Activated CD4-positive, alpha-beta memory T cell treated with anti-CD3 and anti-CD28 coated beads, Interleukin-2, amount 10 ng/mL, durations not matched to agents 7 days and 5 days (primary cell): Measurements from ENCODE around the gene UBE2L3. TPM values are rescaled to one million over a fixed set of nuclear protein-coding genes. Genes with fewer than 3 reads are reported as not detected.

Experiments used
- CTCF ChIA-PET: fragments of 350-600 bp; sonication (Branson Sonifier 250); formaldehyde crosslinking; loops from one replicate; lab custom pipeline; 2021; ENCODE audit warnings: antibody characterized with exemption, inconsistent platforms; lab: Charles Lee
- POLR2A ChIA-PET: fragments of 350-600 bp; sonication (Branson Sonifier 250); formaldehyde crosslinking; loops from one replicate; lab custom pipeline; 2021; ENCODE audit warnings: antibody characterized with exemption; lab: Charles Lee
- DNase-seq: peaks from one replicate; pipeline ENCODE4 v3.0.0-alpha.2; 2020
- H3K27ac Mint-ChIP-seq: one replicate; pipeline ENCODE4 v1.8.0; 2021; ENCODE audit warnings: mild to moderate bottlenecking, mixed read lengths
- H3K27me3 Mint-ChIP-seq: one replicate; pipeline ENCODE4 v1.8.0; 2021; ENCODE audit warnings: mixed read lengths
- H3K36me3 Mint-ChIP-seq: one replicate; pipeline ENCODE4 v1.8.0; 2021; ENCODE audit warnings: low read depth, mixed read lengths
- H3K4me1 Mint-ChIP-seq: one replicate; pipeline ENCODE4 v1.8.0; 2021; ENCODE audit warnings: mixed read lengths
- H3K4me3 Mint-ChIP-seq: one replicate; pipeline ENCODE4 v1.8.0; 2021; ENCODE audit warnings: mild to moderate bottlenecking, mixed read lengths
- H3K9me3 Mint-ChIP-seq: one replicate; pipeline ENCODE4 v1.8.0; 2021; ENCODE audit warnings: mixed read lengths
- total RNA-seq, 2 experiments: library from RNA; stranded (reverse); gene quantifications; one replicate each; pipeline ENCODE4 v1.2.3, GENCODE V29; 2021

UBE2L3 gene
- total RNA-seq, 2 experiments from 2014 or later: 54.3 to 57.4 TPM

- ChIA-PET CTCF (interaction anchor here (1.4 to 4.3 kb wide), 3 partner anchors 8 to 22 kb away, joined by 4 to 39 read pairs (median 21); partner anchors contain the start of genes SDF2L1 and YDJC), POLR2A (interaction anchor here (0.7 to 5.7 kb wide), 7 partner anchors 8 to 83 kb away, joined by 3 to 92 read pairs (median 5); partner anchors contain the start of genes CCDC116, PPIL2, SDF2L1 and YDJC)
- Mint-ChIP-seq H3K4me3 (peak overlapping the region; percentile 81), H3K9me3 (no peaks in the 10 kb centered on the region), H3K27me3 (no peaks in the 10 kb centered on the region), H3K27ac (peak overlapping the region; percentile 84), H3K4me1 (peaks cover 30% of the 10 kb centered on the region), H3K36me3 (peaks cover 23% of the 10 kb centered on the region)
- no peak for DNase-seq
Observed at GRCh38 chr22:21650823-21651520, 83.5 kb downstream of the UBE2L3 start.

GRCh38 chr22:21651521-21652009 lies 84.1 kb downstream of the UBE2L3 start:
- POLR2A ChIA-PET: interaction anchor here (0.7 to 5.7 kb wide), 7 partner anchors 8 to 83 kb away, joined by 3 to 92 read pairs (median 5); partner anchors contain the start of genes CCDC116, PPIL2, SDF2L1 and YDJC
- H3K36me3 Mint-ChIP-seq: peaks cover 17% of the 10 kb centered on the region
- peak overlapping the region; percentile 84 for H3K27ac Mint-ChIP-seq
- CTCF ChIA-PET: interaction anchor here (1.4 to 4.3 kb wide), 3 partner anchors 9 to 22 kb away, joined by 4 to 39 read pairs (median 21); partner anchors contain the start of genes SDF2L1 and YDJC
- H3K9me3 Mint-ChIP-seq: no peaks in the 10 kb centered on the region
- H3K4me1 Mint-ChIP-seq: peaks cover 33% of the 10 kb centered on the region
- no peak for DNase-seq
- no peaks in the 10 kb centered on the region for H3K27me3 Mint-ChIP-seq
- peak overlapping the region; percentile 81 for H3K4me3 Mint-ChIP-seq

GRCh38 chr22:21652010-21652546 lies 84.6 kb downstream of the UBE2L3 start:
- Mint-ChIP-seq H3K27me3 (no peaks in the 10 kb centered on the region), H3K9me3 (no peaks in the 10 kb centered on the region), H3K36me3 (peaks cover 13% of the 10 kb centered on the region), H3K4me1 (peaks cover 35% of the 10 kb centered on the region), H3K4me3 (peak overlapping the region; percentile 81), H3K27ac (peak overlapping the region; percentile 84)
- peak; percentile 92 for DNase-seq
- ChIA-PET CTCF (interaction anchor here (1.0 to 4.3 kb wide), 4 partner anchors 9 to 23 kb away, joined by 3 to 39 read pairs (median 12); partner anchors contain the start of genes PPIL2, SDF2L1 and YDJC), POLR2A (interaction anchor here (0.7 to 5.7 kb wide), 9 partner anchors 9 to 84 kb away, joined by 3 to 92 read pairs (median 4); partner anchors contain the start of genes CCDC116, PPIL2, SDF2L1 and YDJC)

GRCh38 chr22:21652547-21653545 lies 85.3 kb downstream of the UBE2L3 start:
- POLR2A ChIA-PET: interaction anchor here (0.7 to 5.7 kb wide), 5 partner anchors 10 to 85 kb away, joined by 3 to 92 read pairs (median 29); partner anchors contain the start of genes PPIL2, SDF2L1 and YDJC
- Mint-ChIP-seq H3K27ac (peak overlapping the region; percentile 84), H3K9me3 (no peaks in the 10 kb centered on the region), H3K4me3 (peak overlapping the region; percentile 81), H3K36me3 (peaks cover 13% of the 10 kb centered on the region), H3K4me1 (peaks cover 39% of the 10 kb centered on the region), H3K27me3 (no peaks in the 10 kb centered on the region)
- CTCF ChIA-PET: interaction anchor here (0.6 to 4.3 kb wide), 4 partner anchors 10 to 59 kb away, joined by 3 to 39 read pairs (median 12); partner anchors contain the start of genes PPIL2, SDF2L1 and YDJC
- no peak for DNase-seq

- H3K4me3 Mint-ChIP-seq: peak overlapping the region; percentile 61
- peaks cover 4% of the 10 kb centered on the region for H3K36me3 Mint-ChIP-seq
- CTCF ChIA-PET: interaction anchor here (1.3 to 1.7 kb wide), 2 partner anchors 10 to 14 kb away, joined by 6 to 8 read pairs; no protein-coding TSS in a partner anchor
- POLR2A ChIA-PET: interaction anchor here (2.3 to 2.6 kb wide), 2 partner anchors 9 to 15 kb away, joined by 12 to 19 read pairs; partner anchors contain the start of genes PPIL2 and SDF2L1
- H3K27ac Mint-ChIP-seq: peak overlapping the region; percentile 82
- H3K9me3 Mint-ChIP-seq: no peaks in the 10 kb centered on the region
- DNase-seq: no peak
- peaks cover 32% of the 10 kb centered on the region for H3K4me1 Mint-ChIP-seq
- no peaks in the 10 kb centered on the region for H3K27me3 Mint-ChIP-seq
Observed at GRCh38 chr22:21657020-21657359, 89.5 kb downstream of the UBE2L3 start.

- ChIA-PET CTCF (interaction anchor here (0.8 to 1.7 kb wide), 6 partner anchors 11 to 28 kb away, joined by 5 to 8 read pairs (median 7); partner anchors contain the start of gene YDJC), POLR2A (interaction anchor here (0.7 to 2.6 kb wide), 9 partner anchors 8 to 210 kb away, joined by 3 to 19 read pairs (median 8); partner anchors contain the start of genes MAPK1, PPIL2, SDF2L1 and YDJC)
- DNase-seq: peak; percentile 85
- Mint-ChIP-seq H3K27ac (peak overlapping the region; percentile 82), H3K36me3 (peaks cover 4% of the 10 kb centered on the region), H3K27me3 (no peaks in the 10 kb centered on the region), H3K4me1 (peaks cover 32% of the 10 kb centered on the region), H3K9me3 (no peaks in the 10 kb centered on the region), H3K4me3 (peak overlapping the region; percentile 87)
Observed at GRCh38 chr22:21657360-21658032, 90.0 kb downstream of the UBE2L3 start.

GRCh38 chr22:21659864-21660525 lies 92.5 kb downstream of the UBE2L3 start:
- H3K27me3 Mint-ChIP-seq: no peaks in the 10 kb centered on the region
- H3K4me3 Mint-ChIP-seq: no peak overlapping the region

GRCh38 chr22:21660904-21661303 lies 93.4 kb downstream of the UBE2L3 start:
- Mint-ChIP-seq H3K36me3 (peaks cover 4% of the 10 kb centered on the region), H3K9me3 (no peaks in the 10 kb centered on the region), H3K27me3 (no peaks in the 10 kb centered on the region), H3K27ac (no peak overlapping the region), H3K4me3 (no peak overlapping the region), H3K4me1 (peaks cover 36% of the 10 kb centered on the region)
- CTCF ChIA-PET: no interaction called here
- no peak for DNase-seq
- POLR2A ChIA-PET: no interaction called here

More at GRCh38 chr22:21659864-21660525, 92.5 kb downstream of the UBE2L3 start:
- POLR2A ChIA-PET: interaction anchor here (1.3 to 2.3 kb wide), 2 partner anchors 18 to 31 kb away, joined by 3 to 17 read pairs; partner anchors contain the start of gene SDF2L1
- no peak for DNase-seq
- H3K4me1 Mint-ChIP-seq: peaks cover 29% of the 10 kb centered on the region
- peaks cover 4% of the 10 kb centered on the region for H3K36me3 Mint-ChIP-seq
- H3K9me3 Mint-ChIP-seq: no peaks in the 10 kb centered on the region
- CTCF ChIA-PET: interaction anchor here (1.0 to 1.1 kb wide), 2 partner anchors 13 to 17 kb away, joined by 3 to 4 read pairs; no protein-coding TSS in a partner anchor
- H3K27ac Mint-ChIP-seq: no peak overlapping the region

- Mint-ChIP-seq H3K9me3 (no peaks in the 10 kb centered on the region), H3K4me1 (peaks cover 34% of the 10 kb centered on the region), H3K36me3 (peaks cover 8% of the 10 kb centered on the region), H3K27ac (no peak overlapping the region), H3K27me3 (no peaks in the 10 kb centered on the region), H3K4me3 (no peak overlapping the region)
- POLR2A ChIA-PET: no interaction called here
- DNase-seq: no peak
- CTCF ChIA-PET: interaction anchor here (0.7 kb wide), 1 partner anchor 1366 kb away, joined by 3 read pairs; no protein-coding TSS in a partner anchor
Observed at GRCh38 chr22:21661991-21662390, 94.5 kb downstream of the UBE2L3 start.

- no peaks in the 10 kb centered on the region for H3K27me3 Mint-ChIP-seq
- POLR2A ChIA-PET: no interaction called here
- H3K27ac Mint-ChIP-seq: no peak overlapping the region
- DNase-seq: no peak
- CTCF ChIA-PET: interaction anchor here (3.0 kb wide), 1 partner anchor 21 kb away, joined by 16 read pairs; the partner anchor contains the start of gene SDF2L1
- no peaks in the 10 kb centered on the region for H3K9me3 Mint-ChIP-seq
- peaks cover 32% of the 10 kb centered on the region for H3K4me1 Mint-ChIP-seq
- H3K36me3 Mint-ChIP-seq: peaks cover 12% of the 10 kb centered on the region
- peak overlapping the region; percentile 25 for H3K4me3 Mint-ChIP-seq
Observed at GRCh38 chr22:21663738-21664137, 96.2 kb downstream of the UBE2L3 start.
